GM19099 (cell line): ENCODE results near the gene MMP14.

Experiments used
- POLR2A ChIP-seq: IDR thresholded peaks from 3 replicates; pipeline ENCODE4 v1.6.1; 2011; ENCODE audit warnings: low read depth; ENCODE audit not compliant: insufficient read length; ENCODE audit errors: extremely low read depth

Gene MMP14

GRCh38 chr14:22865424-22866405 is 29.3 kb downstream of the MMP14 start:
- TF ChIP-seq POLR2A: no peak

GRCh38 chr14:22866874-22867273 is 30.5 kb downstream of the MMP14 start:
- no peak for TF ChIP-seq POLR2A

DNA sequence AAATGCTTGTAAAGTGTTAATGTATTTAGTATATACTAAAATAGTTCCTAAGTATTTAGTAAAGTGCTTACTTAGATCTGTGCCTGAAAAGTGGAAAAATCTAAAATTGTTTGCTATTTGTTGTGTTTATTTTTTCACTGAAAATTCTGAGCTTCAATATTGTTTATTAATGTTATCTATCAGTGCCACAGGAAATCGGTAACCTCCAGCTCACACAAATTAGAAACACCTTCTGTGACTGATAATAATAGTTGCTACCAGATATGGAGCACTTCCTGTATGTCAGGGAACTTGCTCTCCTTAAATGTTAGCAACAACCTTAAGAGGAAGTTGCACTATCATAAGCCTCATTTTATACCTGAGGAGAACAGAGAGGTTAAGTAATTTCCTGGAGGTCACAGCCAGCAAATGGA is 34.4 kb downstream of the MMP14 start:
- TF ChIP-seq POLR2A: no peak

DNA sequence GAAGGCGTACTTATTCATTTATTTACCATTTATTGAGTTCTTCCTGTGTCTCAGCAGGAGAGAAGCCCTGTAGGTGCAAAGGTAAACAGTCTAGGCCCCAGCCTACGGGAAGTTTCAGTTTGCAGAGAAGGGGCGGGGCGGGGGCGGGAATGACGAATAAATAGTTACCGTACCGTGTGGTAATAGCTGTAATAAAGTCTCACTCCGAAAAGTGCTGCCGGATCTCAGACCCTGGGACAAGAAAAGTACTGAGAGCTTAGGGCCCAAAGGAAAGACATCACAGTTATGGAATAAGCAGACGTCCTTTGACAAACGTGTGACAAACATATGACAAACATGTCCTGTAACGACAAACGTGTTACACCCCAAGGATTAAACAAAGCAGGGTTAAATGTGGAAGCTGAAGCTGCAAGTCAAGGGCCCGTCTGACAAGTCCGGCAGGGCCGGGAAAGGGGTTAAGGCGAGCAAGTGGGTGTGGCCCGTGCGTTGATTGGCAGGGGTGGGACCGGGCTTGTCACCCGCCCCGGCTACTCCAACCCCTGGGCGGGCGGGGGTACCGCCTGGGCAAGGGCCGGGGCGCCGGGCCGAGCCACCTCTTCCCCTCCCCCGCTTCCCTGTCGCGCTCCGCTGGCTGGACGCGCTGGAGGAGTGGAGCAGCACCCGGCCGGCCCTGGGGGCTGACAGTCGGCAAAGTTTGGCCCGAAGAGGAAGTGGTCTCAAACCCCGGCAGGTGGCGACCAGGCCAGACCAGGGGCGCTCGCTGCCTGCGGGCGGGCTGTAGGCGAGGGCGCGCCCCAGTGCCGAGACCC is 35.0 kb downstream of the MMP14 start, which contains the start of gene LRP10:
TSS of gene LRP10 (plus strand) at position 517 of the 809 bp plus-strand sequence. CDS start 564 bp downstream, outside the sequence.
- peak; percentile 79 for TF ChIP-seq POLR2A

GRCh38 chr14:22872033-22872832 is 35.8 kb downstream of the MMP14 start:
- TF ChIP-seq POLR2A: no peak

DNA sequence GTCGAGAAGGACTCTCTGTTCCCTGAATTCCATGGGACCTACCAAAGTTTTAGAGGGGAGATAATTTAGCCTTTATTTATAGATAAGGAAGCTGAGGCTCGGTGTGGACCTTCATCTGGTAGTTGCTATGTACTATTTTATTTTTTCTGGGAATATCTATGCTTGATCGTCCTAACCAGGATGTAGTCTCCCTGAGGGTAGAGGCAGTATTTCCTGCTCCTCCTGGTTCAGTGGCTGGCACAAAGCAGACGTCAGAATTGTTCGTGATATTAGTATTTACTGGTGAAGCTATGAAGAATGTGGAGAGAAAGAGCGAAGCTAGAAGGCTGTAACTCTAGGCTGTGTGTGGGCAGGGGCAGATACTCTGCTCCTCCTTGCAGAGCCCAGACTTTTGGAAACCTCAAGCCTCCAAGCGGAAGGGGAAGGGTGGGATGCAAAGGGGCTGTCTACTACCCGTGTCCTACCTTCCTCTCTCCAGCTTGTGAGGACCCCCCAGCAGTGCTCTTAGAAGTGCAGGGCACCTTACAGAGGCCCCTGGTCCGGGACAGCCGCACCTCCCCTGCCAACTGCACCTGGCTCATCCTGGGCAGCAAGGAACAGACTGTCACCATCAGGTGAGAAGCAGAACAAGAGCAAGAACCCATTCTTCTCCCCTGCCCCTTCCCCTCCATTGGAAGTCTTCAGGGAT is 36.6 kb downstream of the MMP14 start:
- TF ChIP-seq POLR2A: no peak

DNA sequence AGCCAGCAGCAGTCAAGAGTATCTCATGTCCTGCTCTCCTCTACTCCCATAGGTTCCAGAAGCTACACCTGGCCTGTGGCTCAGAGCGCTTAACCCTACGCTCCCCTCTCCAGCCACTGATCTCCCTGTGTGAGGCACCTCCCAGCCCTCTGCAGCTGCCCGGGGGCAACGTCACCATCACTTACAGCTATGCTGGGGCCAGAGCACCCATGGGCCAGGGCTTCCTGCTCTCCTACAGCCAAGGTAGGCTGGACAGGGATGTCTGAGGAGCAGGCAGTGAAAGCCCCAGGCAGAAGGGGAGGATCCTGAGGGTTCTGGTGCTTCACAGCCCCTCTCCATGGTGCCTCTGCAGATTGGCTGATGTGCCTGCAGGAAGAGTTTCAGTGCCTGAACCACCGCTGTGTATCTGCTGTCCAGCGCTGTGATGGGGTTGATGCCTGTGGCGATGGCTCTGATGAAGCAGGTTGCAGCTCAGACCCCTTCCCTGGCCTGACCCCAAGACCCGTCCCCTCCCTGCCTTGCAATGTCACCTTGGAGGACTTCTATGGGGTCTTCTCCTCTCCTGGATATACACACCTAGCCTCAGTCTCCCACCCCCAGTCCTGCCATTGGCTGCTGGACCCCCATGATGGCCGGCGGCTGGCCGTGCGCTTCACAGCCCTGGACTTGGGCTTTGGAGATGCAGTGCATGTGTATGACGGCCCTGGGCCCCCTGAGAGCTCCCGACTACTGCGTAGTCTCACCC is 38.8 kb downstream of the MMP14 start:
- TF ChIP-seq POLR2A: no peak

DNA sequence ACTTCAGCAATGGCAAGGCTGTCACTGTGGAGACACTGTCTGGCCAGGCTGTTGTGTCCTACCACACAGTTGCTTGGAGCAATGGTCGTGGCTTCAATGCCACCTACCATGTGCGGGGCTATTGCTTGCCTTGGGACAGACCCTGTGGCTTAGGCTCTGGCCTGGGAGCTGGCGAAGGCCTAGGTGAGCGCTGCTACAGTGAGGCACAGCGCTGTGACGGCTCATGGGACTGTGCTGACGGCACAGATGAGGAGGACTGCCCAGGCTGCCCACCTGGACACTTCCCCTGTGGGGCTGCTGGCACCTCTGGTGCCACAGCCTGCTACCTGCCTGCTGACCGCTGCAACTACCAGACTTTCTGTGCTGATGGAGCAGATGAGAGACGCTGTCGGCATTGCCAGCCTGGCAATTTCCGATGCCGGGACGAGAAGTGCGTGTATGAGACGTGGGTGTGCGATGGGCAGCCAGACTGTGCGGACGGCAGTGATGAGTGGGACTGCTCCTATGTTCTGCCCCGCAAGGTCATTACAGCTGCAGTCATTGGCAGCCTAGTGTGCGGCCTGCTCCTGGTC is 39.4 kb downstream of the MMP14 start:
- no peak for TF ChIP-seq POLR2A

DNA sequence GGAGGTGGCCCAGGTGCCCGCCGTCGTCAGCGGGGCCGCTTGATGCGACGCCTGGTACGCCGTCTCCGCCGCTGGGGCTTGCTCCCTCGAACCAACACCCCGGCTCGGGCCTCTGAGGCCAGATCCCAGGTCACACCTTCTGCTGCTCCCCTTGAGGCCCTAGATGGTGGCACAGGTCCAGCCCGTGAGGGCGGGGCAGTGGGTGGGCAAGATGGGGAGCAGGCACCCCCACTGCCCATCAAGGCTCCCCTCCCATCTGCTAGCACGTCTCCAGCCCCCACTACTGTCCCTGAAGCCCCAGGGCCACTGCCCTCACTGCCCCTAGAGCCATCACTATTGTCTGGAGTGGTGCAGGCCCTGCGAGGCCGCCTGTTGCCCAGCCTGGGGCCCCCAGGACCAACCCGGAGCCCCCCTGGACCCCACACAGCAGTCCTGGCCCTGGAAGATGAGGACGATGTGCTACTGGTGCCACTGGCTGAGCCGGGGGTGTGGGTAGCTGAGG is 40.7 kb downstream of the MMP14 start:
- no peak for TF ChIP-seq POLR2A

DNA sequence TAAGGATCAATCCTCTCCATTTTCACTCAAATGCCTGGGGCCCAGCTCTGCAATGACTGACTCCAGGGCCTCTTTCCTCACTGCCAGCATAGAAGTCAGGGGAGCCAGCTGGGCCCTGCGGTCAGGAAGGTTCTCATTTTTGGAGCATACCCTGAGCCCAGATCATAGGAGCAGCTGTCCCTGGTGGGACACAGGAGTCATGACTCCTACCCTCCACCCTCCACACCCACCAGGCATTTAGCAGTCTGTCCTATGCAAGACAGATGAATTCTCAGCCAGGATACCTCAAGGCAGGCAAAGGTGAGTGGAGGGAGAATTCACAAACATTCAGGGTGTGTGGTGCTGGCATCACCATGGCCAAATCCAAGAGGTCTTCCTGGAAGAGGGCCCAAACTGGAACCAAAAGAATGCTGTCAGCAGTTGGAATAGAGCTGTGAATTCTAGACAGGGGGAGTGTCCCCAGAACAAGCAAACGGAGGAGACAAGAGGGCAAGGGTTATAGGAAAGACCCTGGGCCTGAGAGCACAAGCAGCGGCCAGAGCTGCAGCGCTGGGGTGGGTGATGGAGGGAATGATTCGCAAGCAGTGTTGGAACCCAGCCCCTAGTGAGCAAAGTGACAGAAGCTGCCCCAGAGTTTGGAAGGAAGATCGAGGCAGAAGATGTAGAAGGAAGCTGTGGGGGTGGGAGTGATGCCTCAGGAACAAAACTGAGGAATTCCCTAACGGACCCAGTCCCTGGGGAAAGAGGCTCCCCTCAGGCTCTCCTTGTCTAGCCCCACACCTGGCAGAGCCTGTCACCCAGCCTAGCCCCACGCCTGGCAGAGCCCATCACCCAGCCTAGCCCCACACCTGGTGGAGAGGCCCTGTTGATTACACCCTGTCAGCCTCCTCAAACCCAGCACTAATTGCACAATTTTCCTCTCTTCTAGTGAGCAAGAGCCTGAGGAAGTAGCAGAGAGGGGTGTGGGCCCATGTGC is 42.2 kb downstream of the MMP14 start:
- TF ChIP-seq POLR2A: no peak

- no peak for TF ChIP-seq POLR2A
Observed at GRCh38 chr14:22882064-22882463, 45.7 kb downstream of the MMP14 start.

DNA sequence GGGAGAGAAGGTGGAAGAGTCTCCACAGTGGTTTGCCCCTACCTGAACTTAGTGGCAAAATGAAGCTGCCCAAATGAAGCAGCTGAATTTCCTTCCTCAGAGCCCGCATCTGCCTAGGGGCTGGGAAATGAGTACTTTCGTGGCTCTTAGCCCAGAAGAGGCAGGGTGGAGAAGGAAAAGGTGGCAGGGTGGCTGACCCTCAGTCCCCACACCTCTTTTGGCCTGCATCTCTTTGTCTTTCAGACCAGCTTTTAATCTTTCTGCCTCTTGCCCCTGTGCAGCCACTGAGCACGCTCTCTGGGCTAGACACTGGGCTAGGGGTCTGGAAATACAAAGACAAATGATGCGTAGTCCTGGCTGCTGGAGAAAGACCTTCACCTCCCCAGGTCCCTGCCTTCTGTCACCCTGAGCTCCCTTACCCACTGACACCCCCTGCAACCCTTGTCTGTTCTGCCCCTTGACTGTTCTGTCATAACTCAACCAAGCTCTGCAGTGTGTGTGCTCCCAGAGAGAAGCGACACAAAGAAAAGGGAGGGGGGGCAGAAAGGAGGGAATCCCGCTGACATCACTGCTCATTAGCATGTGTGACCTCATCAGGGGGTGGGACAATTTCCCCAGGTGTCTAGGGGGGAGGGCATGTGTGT is 46.3 kb downstream of the MMP14 start:
- no peak for TF ChIP-seq POLR2A
